Measurements from ENCODE around the gene TTBK1.

TTBK1 gene

GRCh38 chr6:43335469-43335868 is 92.2 kb downstream of the TTBK1 start:
- no peaks in the 10 kb centered on the region for H3K9me3 ChIP-seq (ENCODE audit: control insufficient read depth, low read length)
- peaks cover 21% of the 10 kb centered on the region for H3K4me1 ChIP-seq (ENCODE audit: control insufficient read depth, insufficient read depth, low read length)
- no peaks in the 10 kb centered on the region for H3K27me3 ChIP-seq (ENCODE audit: control insufficient read depth, insufficient read depth, low read length)
- H3K36me3 ChIP-seq (ENCODE audit: control insufficient read depth, insufficient read depth, low read length), result no peaks in the 10 kb centered on the region
- H3K9ac ChIP-seq (ENCODE audit: low read length), result no peak overlapping the region
- no peak overlapping the region for H3K4me3 ChIP-seq (ENCODE audit: low read length)

DNA sequence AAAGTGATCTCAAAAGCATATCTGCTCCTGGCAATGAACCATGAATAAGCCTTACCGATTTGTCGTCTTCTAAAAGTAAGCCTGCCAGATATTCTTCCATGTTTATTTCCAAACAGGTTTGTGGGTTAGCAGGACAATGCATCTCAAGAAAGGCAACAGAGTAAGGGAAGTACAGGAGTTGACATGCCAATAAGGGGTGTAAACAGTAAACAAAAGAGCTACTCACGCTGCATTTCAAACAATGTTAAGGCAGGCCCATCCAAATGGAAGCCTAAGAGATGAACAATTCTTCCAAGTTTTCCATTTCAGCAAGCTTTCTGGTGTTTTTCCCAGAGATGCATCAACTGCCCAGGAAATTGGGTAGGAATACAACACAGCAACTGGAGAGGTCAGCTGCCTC is 93.1 kb downstream of the TTBK1 start:
- no peak overlapping the region for H3K9ac ChIP-seq (ENCODE audit: low read length)
- peaks cover 21% of the 10 kb centered on the region for H3K4me1 ChIP-seq (ENCODE audit: control insufficient read depth, insufficient read depth, low read length)
- no peak overlapping the region for H3K4me3 ChIP-seq (ENCODE audit: low read length)
- no peaks in the 10 kb centered on the region for H3K27me3 ChIP-seq (ENCODE audit: control insufficient read depth, insufficient read depth, low read length)
- H3K36me3 ChIP-seq (ENCODE audit: control insufficient read depth, insufficient read depth, low read length), result no peaks in the 10 kb centered on the region
- H3K9me3 ChIP-seq (ENCODE audit: control insufficient read depth, low read length), result no peaks in the 10 kb centered on the region
